Central memory CD4-positive, alpha-beta T cell (primary cell): ENCODE data around the gene SLPI.

ENCODE experiments used
- DNase-seq: peaks from one replicate; pipeline ENCODE4 v3.0.0; 2022

The SLPI gene

DNA sequence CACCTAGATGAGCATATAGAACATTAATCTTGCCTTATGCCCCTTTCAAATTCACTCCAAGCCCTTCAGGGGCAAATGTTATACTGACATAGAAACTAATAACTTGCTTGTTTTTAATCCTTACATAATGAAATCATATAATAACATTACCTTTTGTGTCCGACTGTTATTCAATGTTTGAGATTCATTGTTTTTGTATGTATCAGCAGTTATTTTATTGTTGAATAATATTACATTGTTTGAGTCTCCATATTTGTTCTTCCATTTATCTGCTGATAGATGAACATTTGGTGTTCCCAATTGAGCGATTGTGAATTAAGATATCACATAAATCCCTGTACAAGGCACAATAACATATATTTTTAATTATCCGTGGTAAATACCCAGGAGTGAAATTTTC is 41.5 kb downstream of the SLPI start:
- no peak for DNase-seq

DNA sequence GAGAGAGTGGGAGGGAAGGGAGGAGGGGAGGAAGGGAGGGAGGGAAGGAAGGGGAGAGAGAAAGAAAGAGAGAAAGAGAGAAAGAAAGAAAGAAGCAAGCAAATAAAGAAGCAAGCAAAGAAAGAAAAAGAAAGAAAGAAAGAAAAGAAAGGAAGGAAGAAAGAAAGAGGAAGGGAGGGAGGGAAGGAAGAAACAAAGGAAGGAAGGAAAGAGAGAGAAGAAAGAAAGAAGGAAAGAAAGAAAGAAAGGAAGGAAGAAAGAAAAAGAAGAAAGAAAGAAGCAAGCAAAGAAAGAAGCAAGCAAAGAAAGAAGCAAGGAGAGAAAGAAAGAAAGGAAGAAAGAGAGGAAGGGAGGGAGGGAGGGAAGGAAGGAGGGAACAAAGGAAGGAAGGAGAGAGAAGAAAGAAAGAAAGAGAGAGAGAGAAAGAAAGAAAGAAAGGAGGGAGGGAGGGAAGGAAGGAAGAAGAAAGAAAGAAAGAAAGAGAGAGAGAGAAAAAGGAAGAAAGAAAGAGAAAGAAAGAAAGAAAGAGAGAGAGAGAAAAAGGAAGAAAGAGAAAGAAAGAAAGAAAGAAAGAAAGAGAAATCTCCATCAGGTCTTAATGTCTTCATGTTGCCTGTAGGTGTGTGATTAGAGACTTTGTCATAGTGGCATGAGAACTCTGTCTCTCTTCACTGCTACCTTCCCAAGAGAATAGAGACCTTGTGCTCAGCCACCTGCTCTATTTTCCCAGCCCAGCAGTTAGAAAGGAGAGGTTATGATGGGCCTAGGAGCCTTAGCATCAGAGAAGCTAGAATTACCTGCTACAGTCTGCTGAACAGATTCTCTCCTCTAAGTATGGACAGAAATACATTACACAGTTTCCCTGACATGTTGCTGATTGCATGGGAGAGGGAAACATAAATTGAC is 42.5 kb downstream of the SLPI start:
- DNase-seq = no peak

DNA sequence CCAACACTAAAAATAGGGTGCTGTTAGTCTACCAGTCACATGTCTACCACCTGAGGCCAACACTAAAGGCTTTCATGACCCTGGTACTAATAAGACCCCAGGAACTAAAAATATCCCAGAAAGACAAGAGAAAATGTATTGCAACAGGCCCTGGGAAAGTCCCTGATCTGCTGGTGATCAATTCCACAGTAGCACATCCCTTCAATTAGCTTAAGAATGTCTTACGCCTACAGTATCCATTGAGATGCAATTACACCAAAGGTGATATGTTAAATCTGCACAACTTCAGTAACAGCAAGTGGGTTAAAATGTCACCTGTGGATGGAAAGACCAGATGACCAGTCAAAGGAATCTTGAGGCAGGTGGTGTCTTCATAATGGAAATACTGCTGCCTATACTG is 44.4 kb downstream of the SLPI start:
- no peak for DNase-seq

DNA sequence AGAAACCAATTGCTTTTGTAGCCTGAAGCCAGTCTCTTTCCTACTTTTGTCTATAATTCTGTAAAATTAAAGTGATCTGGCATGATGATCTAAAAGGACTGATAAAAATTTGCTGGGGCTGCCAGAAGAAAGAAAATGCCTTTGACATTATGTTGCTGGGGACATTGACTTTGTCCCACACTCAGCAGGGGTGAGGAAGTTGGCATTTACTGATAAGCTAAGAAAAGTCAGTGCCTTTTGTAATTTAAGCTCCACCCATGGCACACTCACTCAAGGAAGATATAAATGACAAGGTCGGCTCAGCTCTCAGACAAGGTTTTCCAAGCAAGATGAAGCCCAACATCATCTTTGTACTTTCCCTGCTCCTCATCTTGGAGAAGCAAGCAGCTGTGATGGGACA is 47.6 kb downstream of the SLPI start, which contains the start of gene SEMG1:
SEMG1 (plus strand) TSS at position 309 of the 400 bp plus-strand sequence; CDS start at position 330, 21 bp downstream.
- DNase-seq = no peak
